GM15510 (cell line): Measurements from ENCODE around the gene AHNAK.

Source experiments
- POLR2A ChIP-seq: IDR thresholded peaks from 3 replicates; pipeline ENCODE4 v1.6.1; 2011; ENCODE audit warnings: borderline replicate concordance; ENCODE audit not compliant: insufficient read length; ENCODE audit errors: extremely low read depth

The AHNAK gene

GRCh38 chr11:62394825-62395538 lies 151.6 kb downstream of the AHNAK start:
- no peak for TF ChIP-seq POLR2A

GRCh38 chr11:62393735-62394134 lies 152.9 kb downstream of the AHNAK start:
- TF ChIP-seq POLR2A = no peak

GRCh38 chr11:62393061-62393611 lies 153.5 kb downstream of the AHNAK start:
- no peak for TF ChIP-seq POLR2A

GRCh38 chr11:62392506-62392905 lies 154.1 kb downstream of the AHNAK start:
- TF ChIP-seq POLR2A = no peak

GRCh38 chr11:62391642-62392425 lies 154.8 kb downstream of the AHNAK start:
- no peak for TF ChIP-seq POLR2A

GRCh38 chr11:62390722-62391121 lies 155.9 kb downstream of the AHNAK start:
- no peak for TF ChIP-seq POLR2A

- TF ChIP-seq POLR2A = no peak
Observed at GRCh38 chr11:62390237-62390636, 156.4 kb downstream of the AHNAK start.

- TF ChIP-seq POLR2A = no peak
Observed at GRCh38 chr11:62388999-62389398, 157.6 kb downstream of the AHNAK start.

GRCh38 chr11:62387381-62387780 lies 159.2 kb downstream of the AHNAK start:
- no peak for TF ChIP-seq POLR2A

GRCh38 chr11:62383822-62384221 lies 162.8 kb downstream of the AHNAK start:
- TF ChIP-seq POLR2A = no peak
